Fibroblast of the aortic adventitia (primary cell): ENCODE results near the gene KLHL25. TPM values are rescaled to one million over a fixed set of nuclear protein-coding genes. Genes with fewer than 3 reads are reported as not detected.

ENCODE experiments used
- DNase-seq: peaks from one replicate; pipeline ENCODE4 v3.0.0-alpha.2; 2010; ENCODE audit warnings: low read depth
- H3K4me3 ChIP-seq: 2 replicates; pipeline ENCODE4 v1.5.1; 2011; ENCODE audit warnings: low read depth, mild to moderate bottlenecking, control low read depth, low read length, moderate library complexity
- total RNA-seq: library from RNA; depleted of rRNA; stranded (reverse); fragments of >200 nt; gene quantifications from 2 replicates; pipeline ENCODE4 v1.2.3, GENCODE V29; 2012; ENCODE audit warnings: low replicate concordance
- TF ChIP-seq, protein P1 (sequence below): IDR thresholded peaks from 2 replicates; pipeline ENCODE4 v1.5.1; 2011; ENCODE audit warnings: mild to moderate bottlenecking, low read length, control low read depth, inconsistent platforms; ENCODE audit not compliant: insufficient read depth

Gene KLHL25
- total RNA-seq, 1 donor: 2.3 TPM

DNA sequence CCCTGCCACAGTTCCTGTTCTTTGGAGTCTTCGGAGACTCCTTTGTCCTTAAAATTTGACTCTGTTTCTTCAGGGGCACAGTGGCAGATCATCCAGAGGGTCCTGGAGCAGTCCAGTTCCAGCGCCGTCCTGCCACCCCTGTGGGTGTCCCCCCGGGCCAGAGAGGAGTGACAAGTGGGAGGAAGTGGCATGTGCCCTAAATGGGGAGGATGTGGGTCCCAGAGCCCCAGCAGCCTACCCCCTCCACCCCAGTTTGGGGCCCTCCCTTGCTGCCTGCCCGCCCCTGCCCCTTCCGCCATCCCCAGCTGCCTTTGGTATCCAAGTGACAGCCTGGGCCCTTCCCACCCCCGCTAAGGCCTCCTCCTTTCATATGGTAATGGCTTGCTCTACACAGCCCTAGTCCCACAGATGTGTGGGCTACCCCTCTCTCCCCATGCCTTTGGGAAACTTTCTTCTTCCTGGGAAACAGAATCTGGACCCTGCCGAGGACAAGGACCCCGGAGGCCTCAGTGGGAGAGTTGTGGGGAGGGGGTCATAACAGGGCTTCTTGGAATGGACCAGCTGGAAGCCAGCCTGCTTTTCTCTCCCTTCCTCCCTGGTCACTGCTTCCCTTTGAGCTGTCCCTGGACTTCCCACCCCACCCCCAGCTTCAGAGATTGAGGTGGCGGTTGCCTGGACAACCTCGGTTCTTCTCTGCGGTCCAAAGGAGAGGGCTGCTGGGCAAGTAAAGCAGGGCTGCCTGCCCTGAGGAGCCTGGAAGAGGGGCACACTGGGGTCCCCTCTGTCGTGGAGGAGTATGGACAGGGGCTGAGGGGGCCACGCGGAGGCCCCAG is 43.2 kb downstream of the KLHL25 start:
- H3K4me3 ChIP-seq: no peak overlapping the region
- TF ChIP-seq, protein P1, sequence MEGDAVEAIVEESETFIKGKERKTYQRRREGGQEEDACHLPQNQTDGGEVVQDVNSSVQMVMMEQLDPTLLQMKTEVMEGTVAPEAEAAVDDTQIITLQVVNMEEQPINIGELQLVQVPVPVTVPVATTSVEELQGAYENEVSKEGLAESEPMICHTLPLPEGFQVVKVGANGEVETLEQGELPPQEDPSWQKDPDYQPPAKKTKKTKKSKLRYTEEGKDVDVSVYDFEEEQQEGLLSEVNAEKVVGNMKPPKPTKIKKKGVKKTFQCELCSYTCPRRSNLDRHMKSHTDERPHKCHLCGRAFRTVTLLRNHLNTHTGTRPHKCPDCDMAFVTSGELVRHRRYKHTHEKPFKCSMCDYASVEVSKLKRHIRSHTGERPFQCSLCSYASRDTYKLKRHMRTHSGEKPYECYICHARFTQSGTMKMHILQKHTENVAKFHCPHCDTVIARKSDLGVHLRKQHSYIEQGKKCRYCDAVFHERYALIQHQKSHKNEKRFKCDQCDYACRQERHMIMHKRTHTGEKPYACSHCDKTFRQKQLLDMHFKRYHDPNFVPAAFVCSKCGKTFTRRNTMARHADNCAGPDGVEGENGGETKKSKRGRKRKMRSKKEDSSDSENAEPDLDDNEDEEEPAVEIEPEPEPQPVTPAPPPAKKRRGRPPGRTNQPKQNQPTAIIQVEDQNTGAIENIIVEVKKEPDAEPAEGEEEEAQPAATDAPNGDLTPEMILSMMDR: no peak
- DNase-seq: no peak

DNA sequence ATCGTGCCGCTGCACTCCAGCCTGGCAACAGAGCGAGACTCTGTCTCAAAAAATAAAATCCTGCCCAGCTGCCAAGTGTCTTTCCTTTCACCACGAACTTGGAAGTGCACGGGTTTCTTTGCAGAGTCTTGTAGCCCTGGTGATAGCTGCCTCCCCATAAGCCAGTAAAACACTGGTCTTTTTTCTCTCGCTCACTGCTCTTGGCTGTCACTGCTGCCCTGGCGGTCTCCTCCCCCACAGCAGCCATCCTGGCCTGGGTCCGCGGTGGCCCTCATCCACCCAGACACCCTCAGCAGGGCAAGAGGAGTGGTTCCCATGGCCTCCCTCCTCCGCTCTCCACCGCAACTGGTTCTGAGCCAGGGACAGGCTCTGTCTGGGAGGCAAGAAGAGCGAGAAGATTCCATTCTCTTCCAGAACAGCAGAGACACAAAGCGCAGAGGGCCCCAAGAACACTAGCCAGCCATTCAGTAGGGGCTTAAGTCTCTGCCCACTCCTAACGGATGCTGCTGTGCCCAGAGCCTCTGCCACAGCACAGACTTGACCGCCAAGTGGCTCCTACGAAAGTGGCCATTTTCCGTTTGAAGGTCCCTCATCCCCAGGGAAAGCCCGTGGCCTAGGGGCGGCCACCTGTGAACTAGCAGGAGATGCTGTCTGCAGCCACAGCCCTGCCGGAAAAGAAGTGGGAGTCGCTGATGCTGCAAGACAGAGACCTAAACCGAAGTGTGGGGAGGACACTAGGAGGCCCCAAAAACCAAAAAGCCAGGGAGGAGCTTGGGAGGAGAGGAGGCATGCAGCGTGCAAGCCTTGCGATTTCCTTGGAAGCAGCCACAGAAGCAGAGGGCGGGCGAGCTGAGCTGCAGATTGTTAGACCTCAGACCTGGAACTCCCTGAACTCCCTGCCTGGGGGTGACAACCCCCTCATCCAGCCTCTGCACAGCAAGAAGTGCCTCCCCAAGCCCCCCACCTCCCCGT is 44.1 kb downstream of the KLHL25 start:
- DNase-seq: peak; percentile 61
- no peak overlapping the region for H3K4me3 ChIP-seq

DNA sequence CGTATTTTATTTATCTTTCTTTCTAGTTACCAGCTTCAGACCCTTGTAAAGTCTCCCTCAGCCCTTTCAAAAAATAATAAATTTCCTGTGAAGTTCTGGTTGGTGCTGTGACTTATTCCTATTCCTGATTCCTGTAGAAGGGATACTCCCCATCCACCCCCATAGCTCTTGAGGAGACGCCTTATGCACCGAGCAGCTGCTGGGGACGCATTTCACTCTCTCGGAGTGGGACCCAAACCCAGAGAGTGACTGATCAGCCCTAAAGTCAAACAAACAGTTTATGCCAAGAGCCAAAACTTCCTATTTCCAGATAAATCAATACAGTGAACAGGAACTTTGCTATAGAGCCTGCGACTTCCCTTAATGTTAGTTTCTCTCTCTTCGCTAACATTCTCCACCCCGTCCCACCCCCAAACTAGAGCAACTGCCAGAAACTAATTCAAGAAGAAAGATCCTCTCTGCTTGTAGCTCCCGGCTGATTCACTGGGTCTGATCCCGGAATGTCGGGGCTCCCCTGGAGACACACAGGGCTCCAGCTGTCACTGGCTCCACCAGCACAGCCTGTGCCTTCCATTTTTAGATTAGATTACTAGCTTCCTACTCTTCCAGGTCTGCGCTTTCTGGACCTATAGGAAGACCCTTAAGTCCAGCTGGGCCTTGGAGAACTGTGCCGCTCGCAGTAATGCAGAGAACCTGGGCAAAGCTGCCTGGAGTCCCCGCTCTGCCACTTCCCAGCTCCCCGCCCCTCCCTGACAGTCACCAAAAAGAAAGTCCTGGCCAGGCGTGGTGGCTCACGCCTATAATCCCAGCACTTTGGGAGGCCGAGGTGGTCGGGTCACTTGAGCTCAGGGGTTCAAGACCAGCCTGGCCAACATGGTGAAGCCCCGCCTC is 45.2 kb downstream of the KLHL25 start:
- H3K4me3 ChIP-seq: no peak overlapping the region
- TF ChIP-seq, protein P1: no peak
- peak; percentile 52 for DNase-seq

More for the DNA sequence above, 44.1 kb downstream of the KLHL25 start:
- TF ChIP-seq, protein P1: no peak

DNA sequence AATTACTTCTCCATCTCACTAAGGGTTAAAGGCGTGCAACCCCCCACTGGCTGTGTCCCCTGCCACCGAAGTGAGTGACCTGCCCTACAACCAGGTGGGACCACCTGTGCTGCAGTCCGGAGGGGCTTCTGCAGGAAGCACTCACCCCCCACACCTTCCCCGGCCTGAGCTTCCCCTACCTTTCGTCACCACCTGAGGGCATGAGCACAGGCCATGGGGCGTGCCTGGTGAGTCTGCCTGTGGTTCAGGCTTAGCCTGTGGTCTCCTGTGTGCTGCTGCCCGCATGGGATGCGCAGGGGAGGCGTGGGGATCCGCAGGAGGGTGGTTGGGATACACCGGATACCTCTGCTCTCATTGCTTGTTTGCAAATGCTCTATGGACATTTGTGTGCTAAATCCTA is 46.0 kb downstream of the KLHL25 start:
- no peak for DNase-seq
- no peak overlapping the region for H3K4me3 ChIP-seq
- TF ChIP-seq, protein P1: no peak

DNA sequence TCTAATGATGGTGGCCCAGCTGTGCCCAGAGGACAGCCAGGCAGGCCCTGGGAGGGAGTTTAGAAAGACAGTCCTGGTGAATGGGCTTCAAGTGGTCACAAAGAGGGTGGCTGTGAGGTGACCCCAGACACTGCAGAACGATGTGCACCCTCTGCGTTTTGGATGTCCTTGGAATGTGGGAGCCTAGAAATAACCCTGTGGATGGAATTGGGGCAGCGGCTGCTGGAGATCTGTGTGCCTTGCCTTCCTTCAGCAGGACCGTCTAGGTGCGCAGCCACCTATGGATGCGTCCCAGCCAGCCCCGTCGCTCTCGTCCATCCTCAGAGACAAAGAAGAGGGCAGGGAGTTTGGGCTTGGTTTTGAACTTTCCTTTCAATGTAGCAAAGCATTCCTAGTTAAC is 46.5 kb downstream of the KLHL25 start:
- TF ChIP-seq, protein P1: no peak
- no peak for DNase-seq
- H3K4me3 ChIP-seq: no peak overlapping the region

DNA sequence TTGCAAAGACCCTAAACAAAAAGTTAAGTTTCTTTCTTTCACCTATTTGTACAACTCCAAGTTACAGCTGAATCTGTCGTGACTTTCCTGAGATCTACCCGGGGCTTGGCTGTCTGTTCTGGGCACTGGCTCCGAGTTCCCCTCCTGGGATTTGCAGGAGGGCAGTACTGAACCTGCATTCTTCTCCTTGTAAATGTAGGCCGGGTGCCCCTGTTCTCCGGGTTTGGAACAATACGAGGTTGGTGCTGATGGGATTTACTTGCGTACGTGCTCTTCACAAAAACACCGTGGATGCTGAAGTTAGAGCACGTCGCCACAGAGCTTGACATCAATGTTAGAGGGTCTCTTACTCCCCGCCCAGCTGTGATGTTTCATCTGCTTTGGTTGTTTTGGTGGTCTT is 48.1 kb downstream of the KLHL25 start:
- no peak overlapping the region for H3K4me3 ChIP-seq
- TF ChIP-seq, protein P1: no peak
- DNase-seq: no peak
